ENCODE results near the gene KIF12.
"Not testable (repeated sequence)": the region's sequence is repeated elsewhere in the genome, so short reads cannot be mapped to it uniquely, and the experiment has no call there.

KIF12 gene

GRCh38 chr9:114046237-114046755 is 52.8 kb downstream of the KIF12 start:
- FAIRE-seq (no peak), DNase-seq (ENCODE audit: insufficient read length) (no peak)
- no peak for TF ChIP-seq TAF1 (IDR thresholded peaks at IDR 0.05; ENCODE audit: borderline replicate concordance, low read depth, low read length)
- no peak for TF ChIP-seq POLR2A (IDR thresholded peaks at IDR 0.05; ENCODE audit: low read depth, low read length)
- TF ChIP-seq POLR2AphosphoS5 (IDR thresholded peaks at IDR 0.05; ENCODE audit: low read depth, low read length) = no peak

DNA sequence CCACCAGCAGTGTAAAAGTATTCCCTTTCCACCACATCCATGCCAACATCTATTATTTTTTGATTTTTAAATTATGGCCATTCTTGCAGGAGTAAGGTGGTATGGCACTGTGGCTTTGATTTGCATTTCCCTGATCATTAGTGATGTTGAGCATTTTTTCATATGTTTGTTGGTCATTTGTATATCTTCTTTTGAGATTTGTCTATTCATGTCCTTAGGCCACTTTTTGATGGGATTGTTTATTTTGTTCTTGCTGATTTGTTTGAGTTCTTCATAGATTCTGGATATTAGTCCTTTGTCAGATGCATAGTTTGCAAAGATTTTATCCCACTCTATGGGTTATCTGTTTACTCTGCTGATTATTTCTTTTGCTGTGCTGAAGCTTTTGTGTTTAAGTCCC is 55.4 kb downstream of the KIF12 start:
- not testable (repeated sequence) for DNase-seq (ENCODE audit: insufficient read length); FAIRE-seq

All from GM12892 (cell line).